Stimulated activated CD4-positive, alpha-beta T cell treated with anti-CD3 and anti-CD28 coated beads, Interleukin-1b, Interleukin-23, amount 100 ng/mL, for 48 hours (primary cell): ENCODE data around the gene STXBP1.

Source experiments
- DNase-seq: peaks from one replicate; pipeline ENCODE4 v3.0.0-alpha.2; 2020

The STXBP1 gene

GRCh38 chr9:127660886-127661741, 49.0 kb downstream of the STXBP1 start:
- no peak for DNase-seq

- no peak for DNase-seq
These were observed 50.5 kb downstream of the STXBP1 start for GRCh38 chr9:127662617-127663016.

DNA sequence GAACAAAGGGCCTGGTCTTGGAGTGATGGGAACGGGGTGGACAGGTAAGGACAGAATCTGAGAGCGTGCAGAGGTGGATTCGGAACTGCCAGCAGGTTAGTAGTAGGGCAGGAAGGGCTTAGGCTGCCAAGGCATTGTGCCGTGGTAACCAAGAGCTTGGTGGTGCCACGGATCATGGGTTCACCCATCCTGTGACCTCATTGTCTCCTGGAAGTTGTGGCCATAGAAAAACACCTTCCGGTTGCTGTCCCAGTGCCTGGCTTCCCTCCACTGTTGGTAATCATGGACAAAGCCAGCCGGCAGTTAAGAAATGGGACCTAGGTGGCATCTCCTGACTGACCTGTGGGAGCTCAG, 52.2 kb downstream of the STXBP1 start:
- DNase-seq, result no peak

GRCh38 chr9:127664678-127665507, 52.8 kb downstream of the STXBP1 start:
- no peak for DNase-seq

DNA sequence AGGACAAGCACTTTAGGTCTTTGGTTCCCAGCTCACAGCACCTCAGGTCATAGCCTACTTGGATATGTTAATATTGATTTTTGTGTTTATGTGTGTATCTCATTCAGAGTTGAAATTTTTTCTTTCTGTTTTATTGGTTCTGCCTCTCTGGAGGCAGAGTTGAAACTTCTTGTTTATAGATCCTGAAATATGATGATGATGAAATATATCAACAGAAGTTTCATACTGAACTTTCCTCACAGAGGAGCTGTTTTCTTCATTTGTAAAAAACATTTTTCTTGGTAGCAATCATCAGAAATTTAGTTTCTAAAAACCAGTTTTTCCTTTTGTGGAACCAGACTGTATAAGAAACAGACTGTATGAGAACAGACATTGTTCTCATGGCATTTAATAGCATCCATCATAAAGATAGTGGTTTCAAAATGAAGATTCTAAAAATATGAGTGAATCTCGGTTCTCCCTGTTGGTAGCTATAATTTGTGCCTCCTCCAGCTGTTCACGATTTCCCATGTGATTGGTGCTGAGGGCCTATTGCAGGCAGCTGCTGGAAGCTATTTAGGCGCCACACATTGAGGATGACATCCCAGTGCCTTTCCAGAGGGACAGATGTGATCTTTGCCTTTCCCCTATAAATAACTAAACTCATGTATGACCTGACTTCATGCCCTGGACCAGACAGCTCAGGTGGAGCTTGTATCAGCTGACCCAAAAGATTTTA, 55.2 kb downstream of the STXBP1 start:
- no peak for DNase-seq

GRCh38 chr9:127667906-127668305, 55.8 kb downstream of the STXBP1 start:
- no peak for DNase-seq

DNA sequence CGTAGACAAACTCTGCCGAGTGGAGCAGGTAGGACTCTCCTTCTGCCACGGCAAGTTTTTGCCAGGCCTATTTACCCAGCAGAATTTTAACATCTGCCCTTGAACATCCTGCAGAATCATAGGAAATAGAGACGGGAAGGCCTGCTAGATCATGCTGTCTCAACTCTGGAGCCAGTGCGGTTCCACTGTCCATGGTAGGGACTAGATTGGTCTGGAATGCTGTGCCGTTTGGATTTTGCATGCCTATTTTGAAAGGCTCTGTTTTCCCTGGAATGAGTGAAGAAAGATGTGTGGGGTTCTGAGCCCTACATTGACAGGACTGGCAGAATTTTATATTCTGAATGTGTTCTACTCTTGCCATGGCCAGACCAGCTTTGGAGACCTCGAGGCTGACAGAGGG, 61.2 kb downstream of the STXBP1 start:
- no peak for DNase-seq

DNA sequence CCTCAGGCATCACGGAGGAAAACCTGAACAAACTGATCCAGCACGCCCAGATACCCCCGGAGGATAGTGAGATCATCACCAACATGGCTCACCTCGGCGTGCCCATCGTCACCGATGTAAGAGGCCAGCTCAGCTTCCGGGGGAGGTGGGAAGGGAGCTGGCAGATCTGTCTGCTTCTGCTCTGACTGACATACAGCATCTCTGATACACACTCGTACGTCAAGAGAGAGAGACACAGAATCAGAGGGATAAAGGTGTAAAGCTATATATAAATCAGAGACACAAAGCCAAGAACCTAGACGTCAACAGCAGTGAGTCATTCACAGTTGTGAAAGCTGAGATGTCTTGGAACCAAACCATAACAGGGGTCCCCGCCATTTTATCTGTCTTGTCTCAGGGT, 64.6 kb downstream of the STXBP1 start:
- no peak for DNase-seq

GRCh38 chr9:127679506-127679905, 67.4 kb downstream of the STXBP1 start:
- DNase-seq, result no peak

DNA sequence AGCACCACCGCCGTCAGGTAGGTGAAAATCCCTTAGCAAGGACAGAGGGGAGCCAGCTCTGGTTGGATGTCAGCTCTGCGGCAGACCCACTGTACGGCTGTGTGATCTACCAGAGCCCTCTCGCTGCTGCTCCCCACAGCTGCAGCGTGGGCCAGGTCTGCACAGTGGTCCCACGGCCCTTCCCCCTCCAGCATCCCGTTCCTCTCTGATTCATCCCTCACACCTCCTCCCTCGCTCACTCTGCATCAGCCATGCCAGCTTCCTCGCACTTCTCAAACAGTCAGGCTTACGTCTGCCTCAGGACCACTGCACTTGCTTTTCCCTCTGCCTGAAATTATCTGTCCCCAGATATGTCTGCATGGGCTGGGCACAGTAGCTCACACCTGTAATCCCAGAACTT, 68.1 kb downstream of the STXBP1 start:
- DNase-seq, result no peak

GRCh38 chr9:127680846-127681245, 68.8 kb downstream of the STXBP1 start:
- DNase-seq, result no peak

- no peak for DNase-seq
These were observed 70.5 kb downstream of the STXBP1 start for GRCh38 chr9:127682351-127683136.

DNA sequence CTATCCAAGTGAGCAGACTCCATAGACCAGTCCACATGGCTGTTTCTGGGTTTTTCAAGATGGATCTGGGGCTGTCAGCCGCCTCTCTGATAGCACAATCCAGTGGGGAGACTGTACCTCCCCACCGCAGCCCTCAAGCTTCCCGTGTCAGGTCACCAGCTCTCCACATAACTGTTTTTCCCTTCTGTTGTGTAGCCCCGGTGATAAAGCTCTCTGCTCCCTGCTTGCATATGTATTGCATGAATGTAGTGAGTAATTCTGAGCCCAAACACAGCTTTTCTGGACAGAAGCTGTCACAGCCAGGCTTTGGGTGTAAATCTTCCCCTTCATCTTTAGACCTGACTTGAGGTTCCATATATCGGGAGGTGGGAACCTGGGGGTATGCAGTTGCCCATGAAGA, 71.6 kb downstream of the STXBP1 start:
- DNase-seq, result no peak

GRCh38 chr9:127684576-127684975, 72.5 kb downstream of the STXBP1 start:
- no peak for DNase-seq

GRCh38 chr9:127686461-127687393, 74.7 kb downstream of the STXBP1 start:
- DNase-seq, result no peak

DNA sequence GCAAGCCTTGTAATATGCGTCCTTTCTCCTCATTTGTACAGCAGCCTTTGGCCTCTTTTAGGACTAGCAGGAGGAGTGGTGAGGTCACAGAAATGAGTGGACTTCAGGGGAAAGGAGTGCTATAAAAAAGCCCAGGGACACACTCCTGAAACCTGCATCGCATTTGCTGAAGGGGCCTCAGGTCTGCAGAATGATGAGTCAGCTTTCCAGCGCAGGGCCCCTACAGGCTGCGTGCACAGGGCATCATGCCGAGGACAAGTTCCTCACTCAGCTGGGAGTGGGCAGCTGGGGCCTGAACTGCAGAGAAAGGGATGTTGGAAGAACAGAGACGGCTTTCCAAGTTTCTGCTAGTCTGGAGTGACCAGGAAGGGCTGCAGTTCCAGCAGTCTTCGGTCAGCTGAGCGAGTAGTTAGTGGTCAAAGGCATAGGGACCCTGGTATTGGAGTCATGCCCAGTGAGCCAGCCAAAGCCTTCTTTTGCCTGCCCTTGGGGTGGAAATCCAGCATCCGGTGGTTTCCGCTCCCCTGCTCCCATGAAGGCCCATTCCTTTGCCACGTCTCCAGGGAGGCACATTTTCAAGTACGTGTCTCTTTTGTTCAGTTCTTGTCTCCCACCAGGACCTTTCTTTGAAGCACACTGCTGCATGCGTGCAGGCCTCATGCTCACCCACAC, 77.4 kb downstream of the STXBP1 start:
- no peak for DNase-seq

DNA sequence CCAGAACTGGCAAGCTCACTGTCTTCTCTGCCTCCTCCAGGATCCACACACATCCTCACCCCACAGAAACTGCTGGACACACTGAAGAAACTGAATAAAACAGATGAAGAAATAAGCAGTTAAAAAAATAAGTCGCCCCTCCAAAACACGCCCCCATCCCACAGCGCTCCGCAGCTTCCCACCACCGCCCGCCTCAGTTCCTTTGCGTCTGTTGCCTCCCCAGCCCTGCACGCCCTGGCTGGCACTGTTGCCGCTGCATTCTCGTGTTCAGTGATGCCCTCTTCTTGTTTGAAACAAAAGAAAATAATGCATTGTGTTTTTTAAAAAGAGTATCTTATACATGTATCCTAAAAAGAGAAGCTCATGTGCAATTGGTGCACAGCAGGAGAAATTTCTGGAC, 78.7 kb downstream of the STXBP1 start:
- no peak for DNase-seq

DNA sequence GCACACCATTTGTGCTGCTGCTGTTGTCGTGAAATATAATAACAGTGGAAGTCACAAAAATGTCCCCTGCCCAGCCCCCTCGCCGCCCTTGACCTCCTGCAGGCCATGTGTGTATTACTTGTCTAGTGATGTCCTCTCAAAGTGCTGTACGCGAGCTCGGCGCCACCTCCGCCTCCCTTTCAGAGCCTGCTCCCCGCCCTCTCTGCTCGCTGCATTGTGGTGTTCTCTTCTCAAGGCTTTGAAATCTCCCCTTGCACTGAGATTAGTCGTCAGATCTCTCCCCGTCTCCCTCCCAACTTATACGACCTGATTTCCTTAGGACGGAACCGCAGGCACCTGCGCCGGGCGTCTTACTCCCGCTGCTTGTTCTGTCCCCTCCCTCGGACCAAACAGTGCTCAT, 80.0 kb downstream of the STXBP1 start:
- DNase-seq, result no peak

DNA sequence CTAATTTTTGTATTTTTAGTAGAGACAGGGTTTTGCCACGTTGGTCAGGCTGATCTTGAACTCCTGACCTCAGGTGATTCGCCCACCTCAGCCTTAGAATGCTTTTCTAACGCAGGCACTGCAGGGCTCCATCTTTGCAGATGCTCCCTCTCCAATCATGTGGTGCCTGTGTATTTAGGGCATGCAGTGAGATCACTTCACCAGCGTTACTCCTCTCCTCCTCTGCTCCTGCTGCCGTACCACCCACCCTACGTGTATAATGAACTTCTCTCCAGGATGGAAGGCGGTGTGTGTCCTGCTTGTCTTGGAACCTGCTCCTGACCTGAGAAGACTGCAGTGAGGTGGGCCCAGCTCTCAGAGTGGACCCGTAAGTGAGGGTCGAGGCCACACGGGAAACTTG, 81.1 kb downstream of the STXBP1 start:
- DNase-seq, result no peak

DNA sequence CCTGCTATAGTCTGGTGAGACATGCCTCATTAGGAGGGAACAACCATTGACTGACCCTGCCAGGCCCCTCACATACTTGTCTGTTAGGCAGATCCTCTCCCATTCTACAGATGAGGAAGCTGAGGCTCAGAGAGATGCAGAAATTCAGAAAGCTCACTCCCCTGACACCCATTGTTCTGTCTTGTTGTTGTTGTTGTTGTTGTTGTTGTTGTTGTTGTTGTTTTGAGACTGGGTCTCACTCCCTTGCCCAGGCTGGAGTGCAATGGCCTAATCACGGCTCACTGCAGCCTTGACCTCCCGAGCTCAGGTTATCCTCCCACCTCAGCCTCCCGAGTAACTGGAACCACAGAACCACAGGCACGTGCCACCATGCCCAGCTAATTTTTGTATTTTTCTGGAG, 81.6 kb downstream of the STXBP1 start:
- no peak for DNase-seq
